Mesenchymal stem cell (in vitro differentiated cells and primary cell): Measurements from ENCODE around the gene VEGFC.

Source experiments
- DNase-seq: peaks from one replicate; pipeline ENCODE4 v3.0.0-alpha.2; 2013
- H2AFZ ChIP-seq: one replicate; pipeline ENCODE4 v1.6.1; 2013; ENCODE audit warnings: low read depth, mild to moderate bottlenecking, control low read depth, inconsistent platforms, low read length, moderate library complexity
- H2AK5ac ChIP-seq: 2 replicates; pipeline ENCODE4 v1.6.1; 2013; ENCODE audit warnings: low read length, moderate library complexity, mild to moderate bottlenecking, inconsistent platforms; ENCODE audit not compliant: severe bottlenecking
- H2BK120ac ChIP-seq: one replicate; pipeline ENCODE4 v1.6.1; 2013; ENCODE audit warnings: low read depth, mild to moderate bottlenecking, inconsistent platforms, low read length, moderate library complexity
- H2BK12ac ChIP-seq, 2 experiments: one replicate each; pipeline ENCODE4 v1.6.1; 2013; ENCODE audit warnings: inconsistent platforms in 2 of 2, low read length in 2 of 2, mild to moderate bottlenecking in 2 of 2, moderate library complexity in 2 of 2, control low read depth in 1 of 2
- H2BK15ac ChIP-seq: one replicate; pipeline ENCODE4 v1.6.1; 2013; ENCODE audit warnings: mild to moderate bottlenecking, low read depth, inconsistent platforms; ENCODE audit not compliant: poor library complexity, severe bottlenecking
- H2BK5ac ChIP-seq: 2 replicates; pipeline ENCODE4 v1.6.1; 2013; ENCODE audit warnings: low read depth, mild to moderate bottlenecking, low read length, control low read depth, inconsistent platforms; ENCODE audit not compliant: poor library complexity, severe bottlenecking
- H3K14ac ChIP-seq, 2 experiments: one replicate each; pipeline ENCODE4 v1.6.1; 2013; ENCODE audit warnings: inconsistent platforms in 2 of 2, low read length in 2 of 2, control low read depth in 1 of 2, mild to moderate bottlenecking in 1 of 2, moderate library complexity in 1 of 2
- H3K18ac ChIP-seq, 2 experiments: one replicate each; pipeline ENCODE4 v1.6.1; 2013; ENCODE audit warnings: inconsistent platforms in 2 of 2, low read length in 2 of 2, control low read depth in 1 of 2, low read depth in 1 of 2, mild to moderate bottlenecking in 1 of 2
- H3K23ac ChIP-seq, 2 experiments: one replicate each; pipeline ENCODE4 v1.6.1; 2013; ENCODE audit warnings: inconsistent platforms in 2 of 2, low read length in 2 of 2, mild to moderate bottlenecking in 2 of 2, moderate library complexity in 2 of 2, control low read depth in 1 of 2
- H3K27ac ChIP-seq: 2 replicates; pipeline ENCODE4 v1.5.1; 2013; ENCODE audit warnings: mild to moderate bottlenecking, moderate library complexity, low read length, control low read depth, inconsistent platforms; ENCODE audit not compliant: poor library complexity, severe bottlenecking
- H3K27me3 ChIP-seq, 2 experiments: 2 replicates each; pipeline versions ENCODE4 v1.6.1 to v1.7.0; 2013; ENCODE audit warnings: low read length in 2 of 2, mild to moderate bottlenecking in 2 of 2, moderate library complexity in 2 of 2, control low read depth in 1 of 2, inconsistent platforms in 1 of 2; ENCODE audit not compliant: control insufficient read depth in 1 of 2, insufficient read depth in 1 of 2
- H3K36me3 ChIP-seq, 2 experiments: 2 replicates each; pipeline versions ENCODE4 v1.6.1 to v1.7.0; 2013; ENCODE audit warnings: low read length in 2 of 2, control low read depth in 1 of 2, inconsistent platforms in 1 of 2, low read depth in 1 of 2, mild to moderate bottlenecking in 1 of 2; ENCODE audit not compliant: insufficient read depth in 2 of 2, control insufficient read depth in 1 of 2
- H3K4ac ChIP-seq, 2 experiments: one replicate each; pipeline ENCODE4 v1.6.1; 2013; ENCODE audit warnings: inconsistent platforms in 2 of 2, low read length in 2 of 2, mild to moderate bottlenecking in 2 of 2, moderate library complexity in 2 of 2, control low read depth in 1 of 2, low read depth in 1 of 2
- H3K4me1 ChIP-seq: 2 replicates; pipeline ENCODE4 v1.6.1; 2013; ENCODE audit warnings: low read depth, low read length, control low read depth; ENCODE audit not compliant: control insufficient read depth, insufficient read depth
- H3K4me2 ChIP-seq: 2 replicates; pipeline ENCODE4 v1.6.1; 2013; ENCODE audit warnings: low read length, mild to moderate bottlenecking, inconsistent platforms; ENCODE audit not compliant: poor library complexity, severe bottlenecking
- H3K4me3 ChIP-seq, 2 experiments: 2 replicates each; pipeline versions ENCODE4 v1.5.1 to v1.7.0; 2013; ENCODE audit warnings: low read length in 2 of 2, mild to moderate bottlenecking in 2 of 2, control low read depth in 1 of 2, low read depth in 1 of 2; ENCODE audit not compliant: insufficient read depth in 1 of 2
- H3K79me1 ChIP-seq: replicated peaks from 2 replicates; pipeline ENCODE4 v1.6.1; 2013; ENCODE audit warnings: mild to moderate bottlenecking, control low read depth, low read length, inconsistent platforms; ENCODE audit not compliant: poor library complexity, severe bottlenecking
- H3K9ac ChIP-seq: 2 replicates; pipeline ENCODE4 v1.7.0; 2013; ENCODE audit warnings: mild to moderate bottlenecking, low read length, moderate library complexity
- H3K9me3 ChIP-seq: 2 replicates; pipeline ENCODE4 v1.7.0; 2013; ENCODE audit warnings: mild to moderate bottlenecking, low read length; ENCODE audit not compliant: control insufficient read depth
- H4K8ac ChIP-seq: one replicate; pipeline ENCODE4 v1.6.1; 2013; ENCODE audit warnings: inconsistent platforms, mild to moderate bottlenecking, low read length, moderate library complexity
- H4K91ac ChIP-seq: one replicate; pipeline ENCODE4 v1.6.1; 2013; ENCODE audit warnings: mild to moderate bottlenecking, low read length, inconsistent platforms
- WGBS: methylation state at CpG from one replicate; pipeline ENCODE4 v1.1.7; 2013; ENCODE audit warnings: mixed read lengths; 5-methylcytosine and 5-hydroxymethylcytosine counted together

Gene VEGFC

DNA sequence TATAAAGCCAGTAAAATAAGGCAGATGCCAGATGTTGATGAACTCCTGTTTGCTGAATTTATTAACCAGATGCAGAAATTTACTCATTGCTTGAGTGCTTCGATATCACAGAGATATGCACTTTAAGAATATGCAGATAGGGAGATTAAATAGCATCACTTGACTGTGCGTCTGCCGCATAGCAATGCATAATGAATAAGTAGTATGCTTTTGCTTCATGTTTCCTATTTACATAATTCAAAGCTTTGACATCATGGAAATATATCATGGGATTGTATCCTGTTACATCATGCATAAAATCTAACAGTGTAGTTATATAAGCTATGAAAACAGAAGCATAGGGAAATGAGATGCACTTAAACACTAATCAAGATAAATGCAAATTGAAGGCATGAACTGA is 45.9 kb downstream of the VEGFC start:
- Histone ChIP-seq H3K23ac (no peak overlapping the region), H3K14ac (no peak overlapping the region), H3K27ac (no peak overlapping the region), H2BK15ac (no peak overlapping the region), H2BK120ac (no peak overlapping the region), H2BK12ac (no peak overlapping the region), H2AK5ac (no peak overlapping the region), H3K27me3 (no peaks in the 10 kb centered on the region), H3K4me3 (no peak overlapping the region), H3K36me3 (no peaks in the 10 kb centered on the region), H3K4me2 (no peak overlapping the region), H4K8ac (no peak overlapping the region), H3K9me3 (no peaks in the 10 kb centered on the region), H2AFZ (no peak overlapping the region), H3K9ac (no peak overlapping the region), H3K4me1 (no peaks in the 10 kb centered on the region), H4K91ac (no peak overlapping the region), H3K79me1 (peaks cover 11% of the 10 kb centered on the region), H3K4ac (no peak overlapping the region), H3K18ac (no peak overlapping the region), H2BK5ac (no peak overlapping the region)
- no peak for DNase-seq
- 100% methylated on average over 1 of the region's 3 CpGs for WGBS

GRCh38 chr4:176745902-176746301 is 46.8 kb downstream of the VEGFC start:
- H2BK5ac ChIP-seq: no peak overlapping the region
- H3K18ac ChIP-seq: no peak overlapping the region
- no peak overlapping the region for H3K9ac ChIP-seq
- H3K4ac ChIP-seq: no peak overlapping the region
- H3K4me1 ChIP-seq: no peaks in the 10 kb centered on the region
- H2AK5ac ChIP-seq: no peak overlapping the region
- H3K27me3 ChIP-seq: no peaks in the 10 kb centered on the region
- H2BK120ac ChIP-seq: no peak overlapping the region
- no peak overlapping the region for H4K91ac ChIP-seq
- H2AFZ ChIP-seq: no peak overlapping the region
- H3K23ac ChIP-seq: no peak overlapping the region
- H3K14ac ChIP-seq: no peak overlapping the region
- no peak overlapping the region for H4K8ac ChIP-seq
- H2BK15ac ChIP-seq: no peak overlapping the region
- peaks cover 12% of the 10 kb centered on the region for H3K79me1 ChIP-seq
- H3K4me3 ChIP-seq: no peak overlapping the region
- H3K27ac ChIP-seq: no peak overlapping the region
- H3K4me2 ChIP-seq: no peak overlapping the region
- no peak overlapping the region for H2BK12ac ChIP-seq
- no peaks in the 10 kb centered on the region for H3K9me3 ChIP-seq
- DNase-seq: no peak
- no peaks in the 10 kb centered on the region for H3K36me3 ChIP-seq

DNA sequence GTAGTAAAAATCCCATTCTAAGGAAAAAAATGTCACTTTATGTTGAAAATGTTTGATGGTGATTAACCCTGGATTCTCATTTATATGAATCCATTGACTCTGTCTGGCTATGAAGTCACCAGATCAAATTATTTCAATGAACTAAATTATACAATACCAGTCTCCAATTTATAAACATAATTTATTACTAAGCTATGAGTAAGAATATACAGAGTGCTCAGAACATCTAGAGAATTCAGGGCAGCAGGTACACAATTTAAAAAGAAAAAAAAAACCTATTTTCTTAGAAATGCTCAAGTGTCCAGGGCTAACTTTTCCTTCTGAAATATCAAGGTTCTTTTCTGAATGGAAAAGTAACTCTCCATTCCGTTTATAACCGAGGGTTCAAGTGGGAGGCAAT is 48.6 kb downstream of the VEGFC start:
- Histone ChIP-seq H3K27ac (no peak overlapping the region), H3K79me1 (peaks cover 16% of the 10 kb centered on the region), H3K9me3 (no peaks in the 10 kb centered on the region), H2BK5ac (no peak overlapping the region), H3K4me3 (no peak overlapping the region), H3K18ac (no peak overlapping the region), H4K91ac (no peak overlapping the region), H3K36me3 (no peaks in the 10 kb centered on the region), H3K4me1 (no peaks in the 10 kb centered on the region), H3K14ac (no peak overlapping the region), H2BK15ac (no peak overlapping the region), H4K8ac (no peak overlapping the region), H3K4me2 (no peak overlapping the region), H3K27me3 (no peaks in the 10 kb centered on the region), H2BK120ac (no peak overlapping the region), H2BK12ac (no peak overlapping the region), H3K4ac (no peak overlapping the region), H2AFZ (no peak overlapping the region), H3K23ac (no peak overlapping the region), H2AK5ac (no peak overlapping the region), H3K9ac (no peak overlapping the region)
- DNase-seq: no peak
- 100% methylated on average over 2 of the region's 2 CpGs for WGBS

GRCh38 chr4:176742211-176742610 is 50.5 kb downstream of the VEGFC start:
- Histone ChIP-seq H3K4me2 (no peak overlapping the region), H3K79me1 (peaks cover 12% of the 10 kb centered on the region), H2AK5ac (no peak overlapping the region), H3K4ac (no peak overlapping the region), H2BK120ac (no peak overlapping the region), H3K18ac (no peak overlapping the region), H2BK5ac (no peak overlapping the region), H3K27ac (no peak overlapping the region), H3K14ac (no peak overlapping the region), H4K8ac (no peak overlapping the region), H3K4me1 (no peaks in the 10 kb centered on the region), H2BK15ac (no peak overlapping the region), H3K36me3 (no peaks in the 10 kb centered on the region), H3K23ac (no peak overlapping the region), H4K91ac (no peak overlapping the region), H2AFZ (no peak overlapping the region), H3K4me3 (no peak overlapping the region), H3K9ac (no peak overlapping the region), H3K9me3 (no peaks in the 10 kb centered on the region), H3K27me3 (no peaks in the 10 kb centered on the region), H2BK12ac (no peak overlapping the region)
- WGBS: 94% methylated on average over 5 of the region's 6 CpGs
- no peak for DNase-seq
